ENCODE measurements around the gene PROB1. TPM values are rescaled to one million over a fixed set of nuclear protein-coding genes. Genes with fewer than 3 reads are reported as not detected.

The PROB1 gene
- total and polyA plus RNA-seq, 2 of the 8 experiments (the other 6 are each of a cell fraction or from before 2014, with no cell fraction given): 0.89 to 3.1 TPM

GRCh38 chr5:139379626-139380449 lies 15.1 kb downstream of the PROB1 start:
- Histone ChIP-seq H2BK5ac (ENCODE audit: low read depth, low read length) (no peak overlapping the region; the same call in 1 of the 2 replicates), H3K79me2 (ENCODE audit: control insufficient read depth in 1 of 2, insufficient read depth in 2 of 2, low read length in 2 of 2) (no peaks in the 10 kb centered on the region), H3K56ac (replicated peaks; ENCODE audit: insufficient read length, low read depth, low read length) (no peak overlapping the region), H2AFZ (ENCODE audit: low read length) (no peak overlapping the region), H4K91ac (replicated peaks; ENCODE audit: insufficient read length, low read length) (no peak overlapping the region), H2AK5ac (ENCODE audit: low read depth, low read length) (no peak overlapping the region), H3K9ac (replicated peaks in 1 of 4; ENCODE audit: extremely low read depth in 1 of 4, low read depth in 3 of 4, low read length in 3 of 4) (no peak overlapping the region), H3K23me2 (ENCODE audit: low read depth, low read length) (no peaks in the 10 kb centered on the region), H3K4me2 (ENCODE audit: insufficient read depth in 1 of 2, low read depth in 2 of 2, low read length in 2 of 2) (no peak overlapping the region), H3K79me1 (ENCODE audit: low read depth, low read length) (peaks cover 2% of the 10 kb centered on the region; the same call in 1 of the 2 replicates), H2BK120ac (replicated peaks; ENCODE audit: low read depth, low read length) (no peak overlapping the region), H3K36me3 (ENCODE audit: control insufficient read depth in 2 of 4, insufficient read depth in 4 of 4, low read length in 3 of 4) (no peaks in the 10 kb centered on the region), H3K4me1 (replicated peaks in 1 of 4; ENCODE audit: control insufficient read depth in 3 of 4, insufficient read depth in 4 of 4, low read length in 3 of 4) (peaks cover 0 to 11% (median 0%) of the 10 kb centered on the region in 4 experiments; a peak in 2 of 7 replicates), H3K4ac (replicated peaks; ENCODE audit: insufficient read length, low read depth, low read length) (no peak overlapping the region), H3K4me3 (ENCODE audit: extremely low read depth in 1 of 4, insufficient read depth in 2 of 4, low read depth in 3 of 4, low read length in 4 of 4) (no peak overlapping the region), H2BK12ac (ENCODE audit: low read depth, low read length) (no peak overlapping the region), H3K27ac (ENCODE audit: low read depth, low read length) (no peak overlapping the region), H3K23ac (ENCODE audit: insufficient read length) (no peak overlapping the region), H2BK15ac (ENCODE audit: low read length) (no peak overlapping the region), H4K5ac (ENCODE audit: insufficient read length, low read depth, low read length) (no peak overlapping the region), H3K27me3 (replicated peaks in 1 of 4; ENCODE audit: control insufficient read depth in 3 of 4, extremely low read depth in 1 of 4, insufficient read depth in 3 of 4, low read length in 3 of 4) (no peaks in the 10 kb centered on the region), H4K8ac (ENCODE audit: extremely low read depth, insufficient read depth, low read length) (no peak overlapping the region; the same call in 1 of the 2 replicates), H3K14ac (ENCODE audit: insufficient read length) (no peak overlapping the region), H3K9me3 (ENCODE audit: insufficient read depth in 2 of 2, low read depth in 1 of 2, low read length in 1 of 2) (no peaks in the 10 kb centered on the region), H3K18ac (ENCODE audit: extremely low read depth, low read length) (no peak overlapping the region), H2BK20ac (ENCODE audit: low read length) (no peak overlapping the region), H4K20me1 (replicated peaks in 1 of 2; ENCODE audit: control insufficient read depth in 1 of 2, insufficient read depth in 2 of 2, low read length in 2 of 2) (peaks cover 0 to 5% of the 10 kb centered on the region in 2 experiments)
- DNase-seq (ENCODE audit: low read depth in 1 of 2, low spot score in 2 of 2): no peak
- no peak for FAIRE-seq
- CTCF ChIA-PET (ENCODE audit: partially characterized antibody): interaction anchor here (0.6 kb wide), 1 partner anchor 61 kb away, joined by 4 read pairs; no protein-coding TSS in a partner anchor
- WGBS, 2 experiments (ENCODE audit: extremely low coverage in 1 of 2, insufficient coverage in 1 of 2, insufficient read length in 1 of 2, insufficient replicate concordance in 2 of 2, low coverage in 1 of 2, low lambda C conversion rate in 2 of 2, missing lambda C conversion rate in 1 of 2): 89% methylated on average over 15 of the region's 15 CpGs; no CpG with 5 or more reads in 1 of the 2 experiments
- TF ChIP-seq ZNF274 (IDR thresholded peaks at IDR 0.05; ENCODE audit: borderline replicate concordance, extremely low read depth, low read length): no peak
- no peak for TF ChIP-seq CHD2 (IDR thresholded peaks at IDR 0.05; ENCODE audit: low read length)
- no peak for TF ChIP-seq RXRA (IDR thresholded peaks at IDR 0.05; ENCODE audit: insufficient read depth, low read depth, low read length)
- no peak for TF ChIP-seq ATF3 (IDR thresholded peaks at IDR 0.05; ENCODE audit: insufficient read depth, low read depth, low read length)
- no peak for TF ChIP-seq RNF2 (IDR thresholded peaks at IDR 0.05; ENCODE audit: borderline replicate concordance, low read depth, low read length, missing control alignments, poor library complexity, severe bottlenecking)
- TF ChIP-seq JUND (IDR thresholded peaks at IDR 0.05; ENCODE audit: low read length): no peak
- TF ChIP-seq EGR1 (IDR thresholded peaks at IDR 0.05; ENCODE audit: borderline replicate concordance, low read depth, low read length): no peak
- TF ChIP-seq USF2 (IDR thresholded peaks at IDR 0.05; ENCODE audit: low read length): no peak
- no peak for TF ChIP-seq CEBPB (IDR thresholded peaks at IDR 0.05; ENCODE audit: low read depth, low read length)
- no peak for TF ChIP-seq BRCA1 (IDR thresholded peaks at IDR 0.05; ENCODE audit: low read depth, low read length)
- POLR2A ChIA-PET (ENCODE audit: partially characterized antibody): interaction anchor here (0.6 to 3.1 kb wide), 6 partner anchors 8 to 94 kb away, joined by 3 to 12 read pairs (median 4); partner anchors contain the start of genes PAIP2 and PROB1
